ENCODE data around the gene RAB3GAP1.

The RAB3GAP1 gene

GRCh38 chr2:135152361-135152760, 100.3 kb downstream of the RAB3GAP1 start:
- no peak for DNase-seq (ENCODE audit: low spot score)
- no peak for TF ChIP-seq CTCF (IDR thresholded peaks at IDR 0.05; ENCODE audit: extremely low read depth, missing control alignments)

GRCh38 chr2:135154962-135155361, 102.9 kb downstream of the RAB3GAP1 start:
- DNase-seq (ENCODE audit: low spot score), result no peak
- no peak for TF ChIP-seq CTCF (IDR thresholded peaks at IDR 0.05; ENCODE audit: extremely low read depth, missing control alignments)

GRCh38 chr2:135157856-135158255, 105.8 kb downstream of the RAB3GAP1 start:
- no peak for TF ChIP-seq CTCF (IDR thresholded peaks at IDR 0.05; ENCODE audit: extremely low read depth, missing control alignments)

GRCh38 chr2:135159191-135159590, 107.1 kb downstream of the RAB3GAP1 start:
- TF ChIP-seq CTCF (IDR thresholded peaks at IDR 0.05; ENCODE audit: extremely low read depth, missing control alignments), result no peak
- DNase-seq (ENCODE audit: low spot score), result no peak

More at GRCh38 chr2:135157856-135158255, 105.8 kb downstream of the RAB3GAP1 start:
- no peak for DNase-seq (ENCODE audit: low spot score)

- DNase-seq (ENCODE audit: low spot score), result no peak
- no peak for TF ChIP-seq CTCF (IDR thresholded peaks at IDR 0.05; ENCODE audit: extremely low read depth, missing control alignments)
Measured at GRCh38 chr2:135162377-135162776, 110.3 kb downstream of the RAB3GAP1 start.

GRCh38 chr2:135162786-135163185, 110.7 kb downstream of the RAB3GAP1 start:
- TF ChIP-seq CTCF (IDR thresholded peaks at IDR 0.05; ENCODE audit: extremely low read depth, missing control alignments), result no peak
- DNase-seq (ENCODE audit: low spot score), result no peak

GRCh38 chr2:135163306-135163705, 111.2 kb downstream of the RAB3GAP1 start:
- TF ChIP-seq CTCF (IDR thresholded peaks at IDR 0.05; ENCODE audit: extremely low read depth, missing control alignments), result no peak
- no peak for DNase-seq (ENCODE audit: low spot score)
